Activated CD8-positive, alpha-beta memory T cell treated with anti-CD3 and anti-CD28 coated beads for 4 hours (primary cell): ENCODE data around the gene MBD3.

ENCODE experiments used
- DNase-seq, 2 donors: peaks; one replicate each; pipeline ENCODE4 v3.0.0-alpha.2; 2020; ENCODE audit warnings: low read depth in 2 of 2

The MBD3 gene

GRCh38 chr19:1571358-1571757, 21.3 kb downstream of the MBD3 start:
- no peak for DNase-seq

DNA sequence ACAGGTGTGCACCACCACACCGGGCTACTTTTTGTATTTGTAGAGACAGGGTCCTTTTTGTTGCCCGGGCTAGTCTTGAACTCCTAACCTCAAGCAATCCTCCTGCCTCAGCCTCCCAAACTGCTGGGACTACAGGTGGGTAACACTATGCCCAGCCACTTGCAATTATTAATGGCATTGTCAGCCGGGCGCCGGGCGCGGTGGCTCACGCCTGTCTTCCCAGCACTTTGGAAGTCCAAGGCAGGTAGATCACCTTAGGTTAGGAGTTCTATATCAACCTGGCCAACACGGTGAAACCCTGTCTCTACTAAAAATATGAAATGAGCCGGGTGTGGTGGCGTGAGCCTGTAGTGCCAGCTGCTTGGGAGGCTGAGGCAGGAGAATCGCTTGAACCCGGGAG, 21.8 kb downstream of the MBD3 start:
- DNase-seq, result no peak

DNA sequence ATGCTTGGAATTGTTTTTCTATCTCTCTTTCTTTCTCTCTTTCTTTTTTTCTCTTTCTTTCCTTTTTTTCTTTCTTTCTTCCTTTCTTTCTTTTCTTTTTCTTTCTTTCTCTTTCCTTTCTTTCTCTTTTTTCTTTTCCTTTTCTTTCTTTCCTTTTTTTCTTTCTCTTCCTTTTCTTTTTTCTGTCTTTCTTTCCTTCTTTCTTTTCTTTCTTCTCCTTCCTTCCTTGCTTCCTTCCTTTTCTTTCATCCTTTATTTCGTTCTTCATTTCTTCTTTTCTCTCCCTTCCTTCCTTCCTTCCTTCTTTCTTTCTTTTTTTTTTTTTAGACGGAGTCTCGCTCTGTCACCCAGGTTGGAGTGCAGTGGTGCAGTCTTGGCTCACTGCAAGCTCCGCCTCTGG, 22.7 kb downstream of the MBD3 start:
- DNase-seq, result no peak

DNA sequence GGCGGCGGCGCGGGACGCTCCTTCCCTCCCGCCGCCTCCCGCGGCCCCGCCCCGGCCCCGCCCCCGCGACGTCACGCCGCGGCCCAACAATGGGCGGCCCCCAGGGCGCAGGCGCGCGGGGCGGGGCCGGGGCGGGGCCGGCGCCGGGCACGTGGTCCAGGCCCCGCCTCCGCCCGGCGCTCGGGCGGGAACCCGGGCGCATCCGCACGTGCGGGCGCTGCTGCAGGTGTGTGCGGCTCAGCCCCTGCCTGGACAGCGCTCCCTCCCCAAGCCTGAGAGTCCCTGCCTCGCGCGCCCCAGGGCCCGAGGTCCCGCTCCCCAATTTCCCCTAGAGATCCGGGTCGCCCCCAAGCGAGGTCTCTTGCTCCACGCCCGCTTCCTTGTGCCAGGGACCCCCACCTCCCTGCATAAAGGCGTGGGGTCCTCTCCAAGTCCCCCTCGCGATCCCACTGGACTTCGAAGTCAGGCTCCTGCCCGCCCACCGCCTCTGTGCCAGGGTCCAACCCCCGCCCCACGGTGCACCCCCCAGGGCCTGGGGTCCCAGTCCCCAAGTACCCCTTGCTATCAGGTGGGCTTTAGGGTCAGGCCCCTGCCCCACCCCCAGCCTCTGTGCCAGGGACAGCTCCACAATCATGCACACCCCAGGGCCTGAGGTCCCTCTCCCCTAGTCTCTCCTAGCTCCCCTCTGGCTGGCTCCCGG, 24.2 kb downstream of the MBD3 start, which contains the start of gene MEX3D:
TSS of gene MEX3D (minus strand) at position 6 of the 700 bp plus-strand sequence. CDS start 267 bp downstream, outside the sequence.
- DNase-seq, result peak; percentile 58 to 67

DNA sequence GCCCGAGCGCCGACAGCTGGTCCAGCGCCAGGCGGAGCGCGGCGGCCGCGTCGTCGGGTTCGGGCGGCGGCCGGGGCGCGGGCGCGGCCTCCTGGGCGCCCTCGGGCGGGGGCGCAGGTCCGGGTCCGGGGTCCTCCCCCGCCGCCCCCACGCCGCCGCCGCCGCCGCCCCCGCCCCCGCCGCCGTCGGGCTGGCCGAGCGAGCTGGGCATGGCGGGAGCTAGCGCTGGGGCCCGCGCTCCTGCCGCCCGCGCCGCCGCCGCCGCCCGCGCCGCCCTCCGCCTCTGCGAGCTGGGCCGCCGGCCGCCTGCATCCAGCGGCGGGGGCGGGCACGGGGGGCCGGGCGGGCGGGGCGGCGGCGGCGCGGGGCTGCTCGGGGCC, 24.8 kb downstream of the MBD3 start:
- no peak for DNase-seq

DNA sequence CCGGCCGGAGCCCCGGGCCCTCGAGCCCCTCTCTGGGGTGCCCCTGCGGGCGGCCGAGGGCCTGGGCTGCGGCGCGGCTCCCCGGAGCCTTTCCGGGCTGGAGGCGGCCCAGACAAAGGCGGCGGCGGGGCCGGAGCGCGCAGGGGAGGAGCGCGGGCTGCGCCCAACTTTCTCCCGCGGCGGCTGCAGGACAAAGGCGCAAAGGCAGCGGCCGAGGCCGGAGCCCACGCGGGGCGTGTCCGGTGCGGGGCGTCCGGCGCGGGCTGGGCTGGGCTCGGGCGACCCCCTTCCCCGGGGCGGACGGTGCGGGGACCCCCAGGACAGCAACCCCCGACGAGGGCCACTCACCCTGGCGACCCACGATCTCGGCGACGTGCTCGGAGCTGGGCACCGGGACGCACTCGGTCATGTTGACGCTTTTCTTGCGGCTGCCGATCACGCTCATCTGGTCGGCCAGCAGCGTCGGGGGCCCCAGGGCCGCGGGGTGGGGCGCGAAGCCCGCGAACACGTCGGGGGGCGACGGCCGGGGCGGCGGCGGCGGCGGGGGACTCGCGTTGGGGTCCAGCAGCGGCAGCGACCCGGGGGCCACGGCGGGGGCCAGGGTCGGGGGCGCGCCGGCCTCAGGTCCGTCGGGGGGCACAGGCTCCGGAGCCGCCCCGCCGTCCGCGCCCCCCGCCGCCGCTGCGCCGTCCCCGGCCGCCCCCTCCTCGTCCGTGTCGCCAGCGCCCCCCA, 25.4 kb downstream of the MBD3 start:
- no peak for DNase-seq

GRCh38 chr19:1566392-1567115, 26.1 kb downstream of the MBD3 start:
- DNase-seq, result no peak

GRCh38 chr19:1563251-1563650, 29.4 kb downstream of the MBD3 start:
- no peak for DNase-seq

- DNase-seq, result no peak
Measured at GRCh38 chr19:1561236-1561842, 31.3 kb downstream of the MBD3 start.

DNA sequence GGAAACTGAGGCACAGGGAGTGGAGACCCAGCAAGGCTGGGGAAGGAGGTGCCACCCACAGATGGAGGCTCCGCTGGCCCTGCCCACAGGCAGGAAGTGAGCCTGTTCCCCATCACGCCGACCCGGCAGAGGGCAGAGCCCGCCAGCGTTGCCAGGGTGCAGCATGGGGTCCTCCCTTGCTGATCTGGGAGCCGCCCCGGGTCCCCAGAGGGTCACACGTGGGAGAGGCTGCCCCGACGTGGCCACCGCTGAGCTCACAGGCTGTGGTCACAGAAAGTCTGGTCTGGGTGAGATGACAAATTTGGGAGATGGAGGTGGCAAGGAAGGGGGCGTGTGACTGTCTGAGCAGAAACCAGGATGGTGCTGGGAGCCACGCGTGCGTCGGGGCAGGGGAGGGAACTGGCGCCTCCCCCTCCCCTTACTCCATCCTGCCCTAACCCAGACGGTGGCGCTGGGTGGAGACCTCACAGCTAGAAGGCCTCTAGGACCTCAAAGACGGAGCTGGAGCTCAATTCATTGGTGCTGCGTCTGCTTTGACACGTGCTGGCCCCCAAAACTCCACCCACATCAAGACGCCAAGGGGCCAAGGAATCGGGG, 32.3 kb downstream of the MBD3 start:
- DNase-seq, result no peak

DNA sequence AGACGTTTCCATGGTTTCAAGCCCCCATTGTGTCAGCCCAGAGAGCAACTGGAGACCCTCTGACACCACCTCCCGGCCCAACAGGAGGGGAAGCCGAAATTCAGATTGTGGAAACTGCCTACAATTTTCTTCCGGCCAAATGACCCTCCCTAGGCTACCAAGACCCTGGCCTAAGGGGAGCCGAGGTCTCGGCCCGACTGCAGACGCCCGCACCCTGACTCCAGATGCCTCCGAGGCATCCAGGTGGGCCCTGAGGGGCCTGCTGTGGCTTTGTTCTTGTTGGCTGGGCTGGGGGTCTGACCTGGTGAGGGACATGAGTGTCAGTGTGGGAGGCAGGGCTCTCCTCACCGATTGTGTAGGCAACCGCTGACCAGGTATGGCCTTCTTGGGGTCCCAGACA, 34.1 kb downstream of the MBD3 start:
- no peak for DNase-seq

DNA sequence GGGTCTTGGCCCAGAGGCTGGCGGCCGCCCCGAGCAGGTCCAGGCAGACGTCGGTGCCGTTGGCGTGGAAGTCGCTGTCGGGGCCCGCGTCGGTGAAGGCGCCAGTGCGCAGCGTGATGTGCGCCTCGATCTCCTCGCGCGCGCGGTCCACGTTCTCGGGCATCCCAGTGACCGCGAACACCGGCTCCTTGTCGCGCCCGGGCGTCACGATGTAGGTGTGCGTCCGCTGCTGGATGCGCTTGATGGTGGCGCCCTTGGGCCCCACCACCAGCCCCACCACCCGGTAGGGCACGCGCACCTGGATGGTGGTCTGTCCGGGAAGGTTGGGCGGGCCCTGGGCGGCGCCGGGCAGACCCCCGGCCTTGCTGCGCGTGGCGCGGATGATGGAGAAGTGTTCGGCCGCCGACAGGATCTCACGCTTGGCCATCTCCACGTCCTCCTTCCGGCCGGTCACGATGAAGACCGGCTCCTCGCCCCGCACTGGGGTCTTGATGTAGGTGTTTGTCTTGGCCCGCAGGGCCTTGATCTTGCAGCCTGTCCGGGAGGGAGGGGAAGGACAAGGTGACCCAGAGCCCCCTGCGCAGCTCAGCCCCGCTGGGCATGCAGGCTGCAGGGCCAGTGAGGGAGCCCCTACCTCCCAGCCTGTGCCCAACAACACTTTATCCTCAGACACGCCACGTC, 36.1 kb downstream of the MBD3 start:
- no peak for DNase-seq

DNA sequence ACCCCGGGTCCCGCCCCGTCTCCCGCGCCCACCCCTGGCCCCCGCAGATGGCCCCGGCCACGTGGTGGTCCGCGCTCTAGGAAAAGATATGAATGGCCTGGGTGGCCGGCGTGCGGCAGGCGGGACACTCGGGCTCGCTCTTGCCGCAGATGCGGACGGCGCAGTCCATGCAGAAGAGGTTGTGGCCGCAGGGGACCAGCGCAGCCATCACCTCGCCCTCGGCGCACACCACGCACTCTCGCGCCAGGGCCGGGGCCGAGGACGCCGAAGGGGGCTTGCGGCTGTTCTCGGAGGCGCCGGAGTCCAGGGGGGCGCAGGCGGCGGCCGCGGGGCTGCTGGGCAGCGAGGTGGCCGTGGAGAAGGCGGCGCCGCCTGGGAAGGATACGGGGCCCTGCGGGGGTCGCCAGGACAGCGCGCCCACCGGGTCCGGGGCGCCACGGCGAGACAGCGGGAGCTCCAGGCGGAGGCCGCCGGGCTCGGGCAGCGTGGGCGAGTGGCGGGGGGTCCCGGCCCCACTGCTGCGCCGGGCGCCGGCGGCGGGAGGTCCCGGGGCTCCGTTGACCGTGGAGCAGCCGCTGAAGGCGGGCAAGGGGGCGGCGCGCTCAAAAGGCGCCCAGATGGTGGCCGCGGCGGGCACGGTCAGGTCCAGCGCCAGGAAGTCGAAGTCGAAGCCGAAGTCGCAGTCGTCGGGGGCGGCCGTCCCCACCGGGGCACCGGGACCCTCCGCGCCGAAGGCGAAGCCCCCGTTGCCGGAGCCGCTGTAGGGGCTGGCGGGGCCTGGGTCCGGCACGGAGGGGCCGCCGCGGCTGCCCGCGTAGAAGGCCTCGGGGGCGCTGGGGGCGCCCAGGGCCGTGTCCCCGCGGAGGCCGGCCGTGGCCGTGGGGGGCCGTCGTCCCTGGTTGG, 36.9 kb downstream of the MBD3 start:
- no peak for DNase-seq

- DNase-seq, result no peak
Measured at GRCh38 chr19:1554968-1555367, 37.7 kb downstream of the MBD3 start.

GRCh38 chr19:1553415-1553814, 39.2 kb downstream of the MBD3 start:
- DNase-seq, result no peak

DNA sequence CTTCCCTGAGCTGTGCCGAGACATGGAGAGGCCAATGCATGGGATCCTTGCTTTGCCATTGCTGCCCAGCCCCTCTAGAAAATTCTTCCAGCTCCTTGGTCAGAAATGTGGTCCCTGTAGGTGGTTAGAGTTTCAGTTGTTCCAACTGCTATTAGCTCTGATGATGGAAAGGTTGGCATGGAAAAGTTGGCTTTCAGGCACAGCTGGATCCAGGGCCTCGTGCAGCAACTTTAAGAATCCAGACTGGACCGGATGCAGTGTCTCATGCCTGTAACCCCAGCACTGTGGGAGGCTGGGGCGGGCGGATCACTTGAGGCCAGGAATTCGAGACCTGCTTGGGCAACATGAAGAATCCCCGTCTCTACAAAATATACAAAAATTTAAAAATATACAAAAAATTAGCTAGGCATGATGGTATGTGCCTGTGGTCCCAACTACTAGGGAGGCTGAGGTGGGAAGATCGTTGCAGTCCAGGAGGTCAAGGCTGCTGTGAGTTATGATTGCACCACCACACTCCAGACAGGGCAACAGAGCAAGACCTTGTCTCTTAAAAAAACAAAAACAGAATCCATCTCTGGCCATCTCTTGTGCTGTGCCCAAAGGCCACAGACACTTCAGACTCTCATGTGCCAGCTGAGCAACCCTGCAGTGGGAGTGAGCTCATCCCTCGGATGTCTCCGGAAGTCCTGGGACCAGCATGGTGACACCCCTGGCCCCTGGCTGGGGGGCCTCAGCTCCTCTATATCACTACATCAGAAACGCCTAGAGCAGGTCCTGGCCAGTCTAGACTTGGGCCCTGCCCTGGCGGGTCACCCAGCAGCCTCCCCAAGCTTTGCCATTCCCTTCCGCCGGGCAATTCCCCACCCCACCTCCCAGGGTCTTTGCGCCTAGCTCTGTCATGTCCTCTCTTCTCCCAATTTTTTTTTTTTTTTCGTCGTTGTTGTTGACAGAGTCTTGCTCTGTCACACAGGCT, 41.3 kb downstream of the MBD3 start:
- no peak for DNase-seq

DNA sequence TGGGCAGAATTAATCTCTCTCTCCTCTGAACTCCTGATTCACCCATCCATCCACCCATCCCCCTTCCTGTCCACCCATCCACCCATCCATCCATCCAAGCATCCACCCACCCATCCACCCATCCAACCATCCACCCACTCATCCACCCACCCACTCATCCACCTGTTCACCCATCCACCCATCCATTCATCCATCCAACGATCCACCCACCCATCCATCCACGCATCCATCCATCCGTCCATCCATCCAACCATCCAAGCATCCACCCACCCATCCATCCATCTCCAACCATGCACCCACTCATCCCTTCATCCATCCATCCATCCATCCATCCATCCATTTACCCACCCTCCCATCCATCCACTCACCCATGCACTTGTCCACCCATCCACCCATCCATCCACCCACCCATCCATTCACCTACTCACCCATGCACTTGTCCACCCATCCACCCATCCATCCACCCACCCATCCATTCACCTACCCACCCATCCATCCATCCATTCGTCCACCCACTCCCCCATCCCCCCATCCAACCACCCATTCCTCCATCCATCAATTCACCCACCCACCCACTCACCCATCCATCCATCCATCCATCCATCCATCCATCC, 43.2 kb downstream of the MBD3 start:
- no peak for DNase-seq

GRCh38 chr19:1540365-1540925, 52.2 kb downstream of the MBD3 start:
- DNase-seq, result no peak
